ENCODE data around the gene CEP128.
A peak's percentile ranks its signal among the peaks of the same experiment; 100 is the strongest.

Gene CEP128

GRCh38 chr14:80494769-80495168, 446.8 kb downstream of the CEP128 start:
- H3K4me3 ChIP-seq (ENCODE audit: low read depth, low read length) = no peak overlapping the region
- TF ChIP-seq CTCF (conservative IDR thresholded peaks at IDR 0.05; ENCODE audit: low read depth, low read length) = no peak
- no peak for DNase-seq (ENCODE audit: low read depth)

- DNase-seq (ENCODE audit: low read depth) = no peak
- TF ChIP-seq CTCF (conservative IDR thresholded peaks at IDR 0.05; ENCODE audit: low read depth, low read length) = no peak
- no peak overlapping the region for H3K4me3 ChIP-seq (ENCODE audit: low read depth, low read length)
Measured at GRCh38 chr14:80493620-80494019, 447.9 kb downstream of the CEP128 start.

- H3K4me3 ChIP-seq (ENCODE audit: low read depth, low read length) = no peak overlapping the region
- DNase-seq (ENCODE audit: low read depth) = no peak
- no peak for TF ChIP-seq CTCF (conservative IDR thresholded peaks at IDR 0.05; ENCODE audit: low read depth, low read length)
Measured at GRCh38 chr14:80491650-80492049, 449.9 kb downstream of the CEP128 start.

GRCh38 chr14:80491131-80491530, 450.4 kb downstream of the CEP128 start:
- no peak overlapping the region for H3K4me3 ChIP-seq (ENCODE audit: low read depth, low read length)
- TF ChIP-seq CTCF (conservative IDR thresholded peaks at IDR 0.05; ENCODE audit: low read depth, low read length) = no peak
- peak; percentile 78 for DNase-seq (ENCODE audit: low read depth)

- no peak for DNase-seq (ENCODE audit: low read depth)
- no peak for TF ChIP-seq CTCF (conservative IDR thresholded peaks at IDR 0.05; ENCODE audit: low read depth, low read length)
- no peak overlapping the region for H3K4me3 ChIP-seq (ENCODE audit: low read depth, low read length)
Measured at GRCh38 chr14:80489513-80489912, 452.0 kb downstream of the CEP128 start.

- no peak for TF ChIP-seq CTCF (conservative IDR thresholded peaks at IDR 0.05; ENCODE audit: low read depth, low read length)
- no peak overlapping the region for H3K4me3 ChIP-seq (ENCODE audit: low read depth, low read length)
- no peak for DNase-seq (ENCODE audit: low read depth)
Measured at GRCh38 chr14:80485764-80486163, 455.8 kb downstream of the CEP128 start.

- TF ChIP-seq CTCF (conservative IDR thresholded peaks at IDR 0.05; ENCODE audit: low read depth, low read length) = no peak
- DNase-seq (ENCODE audit: low read depth) = no peak
- H3K4me3 ChIP-seq (ENCODE audit: low read depth, low read length) = no peak overlapping the region
Measured at GRCh38 chr14:80483331-80483730, 458.2 kb downstream of the CEP128 start.
